ENCODE data around the gene GOLGA3.
"Not testable (repeated sequence)": the region's sequence is repeated elsewhere in the genome, so short reads cannot be mapped to it uniquely, and the experiment has no call there.

Gene GOLGA3

GRCh38 chr12:132754160-132754932 is 74.3 kb downstream of the GOLGA3 start:
- no peak overlapping the region for H3K4me3 Mint-ChIP-seq
- H3K27ac Mint-ChIP-seq: no peak overlapping the region
- peaks cover 57% of the 10 kb centered on the region for H3K36me3 Mint-ChIP-seq (ENCODE audit: low read depth)
- H3K9me3 Mint-ChIP-seq: no peaks in the 10 kb centered on the region
- no peaks in the 10 kb centered on the region for H3K27me3 Mint-ChIP-seq (ENCODE audit: low read depth)
- no peak for TF ChIP-seq CTCF (IDR thresholded peaks at IDR 0.05; ENCODE audit: unreplicated experiment in 3 of 3)
- H3K4me1 Mint-ChIP-seq: no peaks in the 10 kb centered on the region

GRCh38 chr12:132753670-132754069 is 75.0 kb downstream of the GOLGA3 start:
- H3K27ac Mint-ChIP-seq; H3K9me3 Mint-ChIP-seq; H3K4me1 Mint-ChIP-seq; H3K4me3 Mint-ChIP-seq; H3K27me3 Mint-ChIP-seq (ENCODE audit: low read depth): not testable (repeated sequence)
- H3K36me3 Mint-ChIP-seq (ENCODE audit: low read depth): peaks cover 59% of the 10 kb centered on the region

- peaks cover 81% of the 10 kb centered on the region for H3K36me3 Mint-ChIP-seq (ENCODE audit: low read depth)
- no peaks in the 10 kb centered on the region for H3K4me1 Mint-ChIP-seq
- TF ChIP-seq CTCF (IDR thresholded peaks at IDR 0.05; ENCODE audit: unreplicated experiment in 3 of 3): no peak
Observed at GRCh38 chr12:132748319-132748718, 80.3 kb downstream of the GOLGA3 start.

GRCh38 chr12:132747896-132748295 is 80.8 kb downstream of the GOLGA3 start:
- Mint-ChIP-seq H3K4me1 (no peaks in the 10 kb centered on the region), H3K27ac (no peak overlapping the region), H3K27me3 (ENCODE audit: low read depth) (no peaks in the 10 kb centered on the region), H3K4me3 (no peak overlapping the region), H3K36me3 (ENCODE audit: low read depth) (peaks cover 81% of the 10 kb centered on the region), H3K9me3 (no peaks in the 10 kb centered on the region)
- no peak for TF ChIP-seq CTCF (IDR thresholded peaks at IDR 0.05; ENCODE audit: unreplicated experiment in 3 of 3)

More at GRCh38 chr12:132748319-132748718, 80.3 kb downstream of the GOLGA3 start:
- Mint-ChIP-seq H3K27me3 (ENCODE audit: low read depth) (no peaks in the 10 kb centered on the region), H3K4me3 (no peak overlapping the region), H3K27ac (no peak overlapping the region), H3K9me3 (no peaks in the 10 kb centered on the region)

GRCh38 chr12:132747395-132747794 is 81.3 kb downstream of the GOLGA3 start:
- H3K4me3 Mint-ChIP-seq: no peak overlapping the region
- H3K4me1 Mint-ChIP-seq: no peaks in the 10 kb centered on the region
- peaks cover 81% of the 10 kb centered on the region for H3K36me3 Mint-ChIP-seq (ENCODE audit: low read depth)
- no peak overlapping the region for H3K27ac Mint-ChIP-seq
- no peaks in the 10 kb centered on the region for H3K9me3 Mint-ChIP-seq
- H3K27me3 Mint-ChIP-seq (ENCODE audit: low read depth): no peaks in the 10 kb centered on the region
- TF ChIP-seq CTCF (IDR thresholded peaks at IDR 0.05; ENCODE audit: unreplicated experiment in 3 of 3): no peak

GRCh38 chr12:132746613-132747012 is 82.1 kb downstream of the GOLGA3 start:
- TF ChIP-seq CTCF (IDR thresholded peaks at IDR 0.05; ENCODE audit: unreplicated experiment in 3 of 3): no peak
- no peaks in the 10 kb centered on the region for H3K9me3 Mint-ChIP-seq
- H3K27ac Mint-ChIP-seq: no peak overlapping the region
- peaks cover 82% of the 10 kb centered on the region for H3K36me3 Mint-ChIP-seq (ENCODE audit: low read depth)
- H3K4me3 Mint-ChIP-seq: no peak overlapping the region
- H3K27me3 Mint-ChIP-seq (ENCODE audit: low read depth): no peaks in the 10 kb centered on the region
- no peaks in the 10 kb centered on the region for H3K4me1 Mint-ChIP-seq
